BJ (cell line): ENCODE data around the gene CTNNA1. TPM values are rescaled to one million over a fixed set of nuclear protein-coding genes. Genes with fewer than 3 reads are reported as not detected.
"Not testable (repeated sequence)": the region's sequence is repeated elsewhere in the genome, so short reads cannot be mapped to it uniquely, and the experiment has no call there.

ENCODE experiments used
- CTCF ChIA-PET: fragments of 350-600 bp; formaldehyde crosslinking; extraction: SDS; loops from one replicate; lab custom pipeline; 2021; ENCODE audit warnings: antibody characterized with exemption, inconsistent platforms; lab: Yijun Ruan, JAX
- POLR2A ChIA-PET: fragments of 300-600 bp; sonication (Branson Sonifier 250); formaldehyde crosslinking; extraction: SDS; loops from one replicate; lab custom pipeline; 2021; ENCODE audit warnings: antibody characterized with exemption; lab: Charles Lee
- DNase-seq: peaks from one replicate; pipeline ENCODE4 v3.0.0-alpha.2; 2011; ENCODE audit warnings: low read depth
- H3K27me3 ChIP-seq: 2 replicates; pipeline ENCODE4 v1.6.0; 2011; ENCODE audit warnings: low read length; ENCODE audit not compliant: control insufficient read depth, insufficient read depth
- H3K36me3 ChIP-seq: 2 replicates; pipeline ENCODE4 v1.5.1; 2011; ENCODE audit warnings: low read length; ENCODE audit not compliant: control insufficient read depth, insufficient read depth
- H3K4me3 ChIP-seq: 2 replicates; pipeline ENCODE4 v1.5.1; 2011; ENCODE audit warnings: low read depth, mild to moderate bottlenecking, control low read depth, low read length
- CTCF ChIP-seq: IDR thresholded peaks from 2 replicates; pipeline ENCODE4 v1.5.1; 2011; ENCODE audit warnings: low read depth, mild to moderate bottlenecking, control low read depth, inconsistent platforms, low read length, moderate library complexity; ENCODE audit not compliant: insufficient read depth
- polyA plus RNA-seq: library from polyadenylated mRNA; depleted of rRNA; stranded (reverse); fragments of >200 nt; gene quantifications from 2 replicates; pipeline ENCODE4 v1.2.3, GENCODE V29; 2011

CTNNA1 gene
- polyA plus RNA-seq, 1 experiment, result 169 TPM

GRCh38 chr5:138712791-138713190, 40.4 kb upstream of the CTNNA1 start:
- no peak for TF ChIP-seq CTCF
- POLR2A ChIA-PET, result no interaction called here
- Histone ChIP-seq H3K4me3 (no peak overlapping the region), H3K27me3 (peaks cover 2% of the 10 kb centered on the region; the same call in 1 of the 2 replicates), H3K36me3 (no peaks in the 10 kb centered on the region)
- DNase-seq, result no peak
- CTCF ChIA-PET, result no interaction called here

GRCh38 chr5:138713247-138713646, 40.0 kb upstream of the CTNNA1 start:
- ChIA-PET CTCF (no interaction called here), POLR2A (no interaction called here)
- H3K27me3 ChIP-seq, result peaks cover 2% of the 10 kb centered on the region; the same call in 1 of the 2 replicates
- DNase-seq, result no peak
- TF ChIP-seq CTCF, result no peak
- no peaks in the 10 kb centered on the region for H3K36me3 ChIP-seq
- no peak overlapping the region for H3K4me3 ChIP-seq

- no peak for DNase-seq
- CTCF ChIA-PET, result no interaction called here
- Histone ChIP-seq H3K36me3 (no peaks in the 10 kb centered on the region), H3K4me3 (no peak overlapping the region), H3K27me3 (peaks cover 2% of the 10 kb centered on the region; the same call in 1 of the 2 replicates)
- POLR2A ChIA-PET, result no interaction called here
- TF ChIP-seq CTCF, result no peak
These were observed 38.5 kb upstream of the CTNNA1 start for GRCh38 chr5:138714694-138715093.

GRCh38 chr5:138715931-138716432, 37.2 kb upstream of the CTNNA1 start:
- POLR2A ChIA-PET, DNase-seq, H3K36me3 ChIP-seq, CTCF ChIA-PET, H3K27me3 ChIP-seq, H3K4me3 ChIP-seq: not testable (repeated sequence)

GRCh38 chr5:138716456-138716924, 36.7 kb upstream of the CTNNA1 start:
- CTCF ChIA-PET, result no interaction called here
- POLR2A ChIA-PET, result no interaction called here

More at GRCh38 chr5:138716456-138716924, 36.7 kb upstream of the CTNNA1 start:
- TF ChIP-seq CTCF, result no peak
- Histone ChIP-seq H3K36me3 (no peaks in the 10 kb centered on the region), H3K4me3 (no peak overlapping the region), H3K27me3 (peaks cover 4% of the 10 kb centered on the region; the same call in 1 of the 2 replicates)
- no peak for DNase-seq
